ENCODE data around the gene GP2.

DNA sequence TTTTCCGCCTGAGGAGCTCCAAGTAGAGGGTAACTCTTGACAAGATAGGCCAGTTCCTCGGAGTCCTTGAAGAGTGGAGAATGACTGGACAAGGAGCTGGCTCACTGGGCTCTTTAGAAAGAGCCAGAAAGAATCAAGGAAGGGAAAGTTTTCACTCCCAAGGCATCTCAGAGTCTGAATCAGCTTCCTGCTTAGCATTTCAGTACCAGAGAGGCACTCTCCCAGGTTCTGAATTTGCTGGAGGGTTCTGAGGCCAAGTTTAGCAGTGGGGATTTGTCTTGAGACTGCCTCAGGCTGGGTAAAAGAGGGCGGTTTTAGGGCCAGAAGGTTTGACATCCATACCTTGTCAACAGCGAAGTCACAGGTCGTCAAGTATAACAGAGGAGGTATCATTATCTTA is 25.5 kb downstream of the GP2 start:
- TF ChIP-seq, protein P1, sequence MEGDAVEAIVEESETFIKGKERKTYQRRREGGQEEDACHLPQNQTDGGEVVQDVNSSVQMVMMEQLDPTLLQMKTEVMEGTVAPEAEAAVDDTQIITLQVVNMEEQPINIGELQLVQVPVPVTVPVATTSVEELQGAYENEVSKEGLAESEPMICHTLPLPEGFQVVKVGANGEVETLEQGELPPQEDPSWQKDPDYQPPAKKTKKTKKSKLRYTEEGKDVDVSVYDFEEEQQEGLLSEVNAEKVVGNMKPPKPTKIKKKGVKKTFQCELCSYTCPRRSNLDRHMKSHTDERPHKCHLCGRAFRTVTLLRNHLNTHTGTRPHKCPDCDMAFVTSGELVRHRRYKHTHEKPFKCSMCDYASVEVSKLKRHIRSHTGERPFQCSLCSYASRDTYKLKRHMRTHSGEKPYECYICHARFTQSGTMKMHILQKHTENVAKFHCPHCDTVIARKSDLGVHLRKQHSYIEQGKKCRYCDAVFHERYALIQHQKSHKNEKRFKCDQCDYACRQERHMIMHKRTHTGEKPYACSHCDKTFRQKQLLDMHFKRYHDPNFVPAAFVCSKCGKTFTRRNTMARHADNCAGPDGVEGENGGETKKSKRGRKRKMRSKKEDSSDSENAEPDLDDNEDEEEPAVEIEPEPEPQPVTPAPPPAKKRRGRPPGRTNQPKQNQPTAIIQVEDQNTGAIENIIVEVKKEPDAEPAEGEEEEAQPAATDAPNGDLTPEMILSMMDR (IDR thresholded peaks at IDR 0.05; ENCODE audit: borderline replicate concordance, extremely low read depth, low read length, poor library complexity, severe bottlenecking): no peak
- no peak for TF ChIP-seq EZH2 (IDR thresholded peaks at IDR 0.05; ENCODE audit: borderline replicate concordance, low read depth, low read length, severe bottlenecking)

Measured in DND-41 (cell line).